ENCODE measurements around the gene PPP1R12B.
"Not testable (repeated sequence)": the region's sequence is repeated elsewhere in the genome, so short reads cannot be mapped to it uniquely, and the experiment has no call there.

The PPP1R12B gene

DNA sequence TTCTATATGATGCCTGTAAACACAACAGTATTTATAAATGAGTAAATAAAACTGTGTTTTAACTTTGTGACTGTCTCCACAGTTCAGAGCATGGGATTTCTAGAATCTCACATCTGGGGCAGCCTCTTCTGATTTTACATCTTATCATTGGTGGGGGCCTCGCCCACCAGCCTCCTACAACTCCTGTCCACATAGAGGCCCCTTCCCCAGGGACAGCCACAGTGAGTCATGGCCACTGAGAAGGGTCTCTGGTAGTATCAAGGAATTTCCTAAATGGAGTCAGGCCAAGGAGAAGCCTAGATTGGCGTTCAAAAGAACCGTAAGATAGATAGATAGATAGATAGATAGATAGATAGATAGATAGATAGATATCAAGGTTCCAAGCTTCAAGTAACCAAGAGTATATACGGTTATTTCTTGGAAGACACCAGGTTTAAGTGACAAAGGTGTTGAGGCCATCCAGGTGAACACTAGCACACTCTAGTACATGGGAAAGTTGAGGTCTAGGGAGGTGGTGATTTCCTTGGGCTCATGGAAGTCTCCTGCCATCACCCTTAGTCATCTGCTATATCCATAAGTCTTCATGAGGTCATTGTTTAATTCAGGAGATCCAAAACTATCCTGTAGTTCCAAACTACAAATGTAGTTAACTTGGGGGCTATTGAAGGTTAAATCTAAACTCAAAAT is 240.1 kb downstream of the PPP1R12B start:
- no peak for DNase-seq

DNA sequence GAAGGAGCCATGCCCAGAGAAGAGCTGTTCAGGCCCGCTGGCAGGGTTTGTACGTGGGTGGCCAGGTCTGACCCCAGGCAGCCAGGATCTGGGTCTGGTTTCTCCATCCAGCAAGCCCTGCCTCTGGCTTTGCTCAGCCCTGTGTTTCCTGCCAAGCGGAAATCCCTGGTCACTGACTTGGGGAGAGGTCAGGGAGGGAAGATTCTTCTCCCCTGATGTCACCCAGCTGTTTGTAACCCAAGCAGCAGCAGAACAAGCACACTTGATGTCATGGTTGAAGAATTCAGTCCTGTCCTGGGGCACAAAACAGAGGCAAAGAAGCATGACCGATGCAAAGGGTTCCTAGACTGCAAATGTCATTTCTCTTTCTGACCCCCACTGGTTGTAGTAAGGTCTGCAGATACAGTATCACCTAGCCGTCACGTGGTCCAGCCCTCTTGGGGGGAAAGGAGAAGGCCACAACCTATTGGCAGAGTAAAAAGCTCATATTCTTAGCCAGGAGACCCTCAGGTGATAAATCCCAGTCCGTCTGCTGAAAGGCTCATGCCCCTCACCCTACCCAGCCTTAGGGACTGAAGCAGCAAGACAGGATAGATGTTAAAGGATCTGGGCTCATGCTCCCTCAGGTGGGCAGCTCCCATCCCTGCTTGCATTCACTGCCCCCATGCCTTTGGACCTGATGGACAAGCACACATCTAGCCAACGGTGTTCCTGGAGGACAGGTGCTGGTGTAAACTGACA is 240.9 kb downstream of the PPP1R12B start:
- no peak for DNase-seq

DNA sequence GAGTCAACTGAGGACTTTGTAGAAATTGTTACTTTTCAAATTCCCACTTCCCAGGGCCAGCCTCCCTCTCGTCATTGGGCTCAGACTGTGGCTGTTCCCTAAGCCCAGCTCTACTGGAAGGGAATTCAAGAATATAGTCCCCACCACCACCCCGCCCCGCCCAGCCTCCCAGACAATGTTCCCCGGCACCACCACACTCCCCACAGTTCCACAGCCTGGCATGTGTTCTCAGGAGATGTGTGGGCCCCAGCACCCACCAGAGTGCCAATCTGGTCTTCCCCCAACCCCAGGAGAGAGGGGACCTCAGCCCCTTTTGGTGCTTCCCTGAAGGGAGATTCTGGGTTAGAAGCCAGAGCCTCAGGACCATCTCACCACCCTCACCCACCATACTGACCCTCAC is 241.6 kb downstream of the PPP1R12B start:
- no peak for DNase-seq

- DNase-seq: no peak
These were observed 242.5 kb downstream of the PPP1R12B start for GRCh38 chr1:202590975-202591411.

- DNase-seq: no peak
These were observed 243.0 kb downstream of the PPP1R12B start for GRCh38 chr1:202591515-202591914.

- no peak for DNase-seq
These were observed 243.6 kb downstream of the PPP1R12B start for GRCh38 chr1:202592146-202592545.

GRCh38 chr1:202593845-202594244 is 245.3 kb downstream of the PPP1R12B start:
- DNase-seq: no peak

DNA sequence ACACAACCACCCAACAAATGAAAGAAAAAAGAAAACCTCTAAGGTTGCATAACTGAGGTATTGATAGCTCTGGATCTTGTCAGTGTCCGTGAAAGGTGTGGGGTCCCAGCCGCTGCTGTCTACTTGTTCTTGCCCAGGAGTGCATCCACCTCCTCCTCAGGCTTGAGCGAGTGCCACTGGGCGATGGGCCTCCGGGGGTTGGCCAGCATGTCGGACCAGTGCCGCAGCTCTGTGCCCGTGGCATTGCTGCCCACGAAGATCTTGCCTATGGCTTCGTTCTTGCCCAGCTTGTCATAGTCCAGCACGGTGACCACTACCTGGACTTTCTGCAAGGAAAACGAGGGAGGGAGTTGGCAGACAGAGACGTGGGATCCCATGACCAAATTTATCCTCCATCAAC is 248.1 kb downstream of the PPP1R12B start:
- no peak for DNase-seq

- DNase-seq: no peak
These were observed 248.7 kb downstream of the PPP1R12B start for GRCh38 chr1:202597090-202597761.

GRCh38 chr1:202599669-202600431 is 251.4 kb downstream of the PPP1R12B start:
- DNase-seq: no peak

DNA sequence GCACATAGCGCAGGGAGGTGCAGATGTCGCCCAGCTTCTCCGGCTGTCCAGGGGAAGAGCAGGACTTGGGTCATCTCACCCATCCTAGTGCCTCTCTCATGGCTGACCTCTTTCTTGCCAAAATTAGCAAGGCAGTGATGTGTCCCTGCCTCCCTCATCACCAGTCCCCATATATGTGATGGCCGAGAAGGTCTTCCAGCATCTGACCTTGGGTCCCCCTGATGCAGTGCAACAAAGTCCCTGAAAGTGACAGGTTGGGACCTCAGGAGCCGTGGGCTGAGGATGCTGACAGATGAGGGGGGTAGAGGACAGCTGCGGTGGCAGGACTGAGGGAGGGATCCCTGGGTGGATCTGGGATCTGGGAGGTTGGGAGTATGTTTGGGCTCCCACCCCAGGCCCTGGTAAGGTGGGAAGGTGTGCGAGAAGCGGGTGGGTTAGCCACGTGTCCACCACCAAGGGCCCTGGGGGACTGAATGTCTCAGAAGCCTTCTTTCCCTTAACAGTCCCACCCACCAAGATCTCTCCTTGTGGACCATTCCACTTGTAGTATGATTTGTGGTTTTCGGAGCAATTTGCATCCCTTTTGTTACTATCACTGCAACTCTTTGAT is 252.0 kb downstream of the PPP1R12B start:
- no peak for DNase-seq

GRCh38 chr1:202603435-202603834 is 254.9 kb downstream of the PPP1R12B start:
- no peak for DNase-seq

GRCh38 chr1:202605515-202605914 is 257.0 kb downstream of the PPP1R12B start:
- DNase-seq: no peak

DNA sequence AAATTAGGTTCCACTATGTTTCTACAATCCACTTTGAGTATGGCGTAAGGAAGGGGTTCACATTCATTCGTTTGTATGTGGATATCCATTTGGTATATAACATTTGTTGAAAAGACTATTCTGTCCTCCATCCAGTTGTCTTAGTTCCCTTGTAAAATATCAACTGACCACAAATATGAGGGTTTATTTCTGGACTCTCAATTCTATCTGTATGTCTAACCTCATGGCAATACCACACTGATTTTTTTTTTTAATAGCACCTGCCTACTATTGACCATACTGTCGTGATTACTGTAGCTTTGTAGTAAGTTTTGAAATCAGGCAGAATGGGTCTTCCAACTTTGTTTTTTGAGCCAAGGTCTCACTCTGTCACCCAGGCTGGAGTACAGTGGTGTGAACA is 263.5 kb downstream of the PPP1R12B start:
- DNase-seq: not testable (repeated sequence)

DNA sequence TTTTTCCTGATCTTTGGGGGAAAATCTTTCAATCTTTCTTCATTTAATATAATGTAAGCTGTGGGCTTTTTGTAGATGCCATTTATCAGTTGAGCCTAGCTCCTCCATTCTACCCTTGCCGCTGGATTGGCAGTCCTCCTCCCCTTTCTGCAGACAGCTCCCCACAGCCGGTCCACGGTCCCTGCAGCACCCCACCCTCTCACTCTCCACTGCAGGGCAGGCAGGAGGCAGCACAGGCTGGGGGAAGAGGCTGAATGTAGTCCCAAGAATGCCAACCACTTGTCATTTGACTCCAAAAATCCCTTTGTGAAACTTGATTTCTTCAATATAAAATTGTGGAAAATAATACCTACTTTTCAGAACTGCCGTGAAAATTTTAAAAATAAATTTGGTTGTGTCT is 265.1 kb downstream of the PPP1R12B start:
- no peak for DNase-seq

DNA sequence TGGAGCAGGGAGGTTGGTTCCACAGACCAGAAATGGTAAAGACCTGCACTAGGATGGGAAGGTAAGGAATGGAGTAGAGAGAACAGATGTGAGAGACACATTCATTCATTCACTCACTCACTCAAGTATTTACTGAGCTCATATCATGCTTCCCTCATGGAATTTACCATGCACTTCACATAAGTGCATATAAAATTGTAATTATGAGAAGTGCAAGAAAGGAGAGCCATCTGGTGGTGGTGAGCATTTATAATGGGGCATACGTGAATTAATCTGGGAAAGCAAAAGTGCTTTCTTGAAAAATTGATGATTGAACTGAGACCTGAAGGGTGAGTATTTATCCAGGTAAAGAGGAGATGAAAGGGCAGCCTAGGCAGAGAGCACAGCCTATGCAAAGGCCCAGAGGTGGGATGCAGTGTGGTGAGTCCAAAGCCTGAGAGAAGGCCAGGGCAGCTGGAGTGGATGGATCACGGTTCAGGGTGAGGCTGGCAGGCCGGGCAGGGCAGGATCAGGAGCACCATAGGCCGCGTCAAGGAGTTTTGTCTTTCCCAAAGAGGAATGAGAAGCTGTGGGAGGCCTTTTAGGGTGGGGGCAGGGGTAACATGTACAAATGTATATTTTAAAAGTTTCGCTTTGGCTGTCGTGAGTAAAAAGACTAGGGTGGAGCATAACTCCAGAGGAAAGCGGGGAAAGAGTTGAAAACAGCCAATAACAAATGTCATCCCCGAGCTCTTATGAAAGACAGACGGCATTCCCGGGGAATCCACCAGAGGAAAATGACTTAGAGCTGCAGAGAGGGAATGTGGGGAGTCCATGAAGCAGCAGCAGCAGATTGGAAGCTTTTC is 266.1 kb downstream of the PPP1R12B start:
- DNase-seq: not testable (repeated sequence)

DNA sequence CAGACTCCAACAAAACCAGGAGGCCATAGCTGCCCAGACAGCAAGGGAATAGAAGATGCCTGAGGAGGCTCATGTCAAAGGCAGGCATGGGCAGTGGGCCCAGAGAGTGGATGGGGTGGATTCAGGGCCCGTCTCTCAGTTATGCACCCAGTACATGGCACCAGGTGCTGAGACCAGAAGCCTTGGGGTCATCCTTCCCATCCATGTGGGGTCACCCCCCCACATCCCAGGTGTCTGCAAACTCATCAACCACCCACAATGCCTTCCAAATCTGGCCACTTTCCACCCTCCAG is 266.7 kb downstream of the PPP1R12B start:
- DNase-seq: not testable (repeated sequence)

GRCh38 chr1:202615501-202616354 is 267.2 kb downstream of the PPP1R12B start:
- no peak for DNase-seq

DNA sequence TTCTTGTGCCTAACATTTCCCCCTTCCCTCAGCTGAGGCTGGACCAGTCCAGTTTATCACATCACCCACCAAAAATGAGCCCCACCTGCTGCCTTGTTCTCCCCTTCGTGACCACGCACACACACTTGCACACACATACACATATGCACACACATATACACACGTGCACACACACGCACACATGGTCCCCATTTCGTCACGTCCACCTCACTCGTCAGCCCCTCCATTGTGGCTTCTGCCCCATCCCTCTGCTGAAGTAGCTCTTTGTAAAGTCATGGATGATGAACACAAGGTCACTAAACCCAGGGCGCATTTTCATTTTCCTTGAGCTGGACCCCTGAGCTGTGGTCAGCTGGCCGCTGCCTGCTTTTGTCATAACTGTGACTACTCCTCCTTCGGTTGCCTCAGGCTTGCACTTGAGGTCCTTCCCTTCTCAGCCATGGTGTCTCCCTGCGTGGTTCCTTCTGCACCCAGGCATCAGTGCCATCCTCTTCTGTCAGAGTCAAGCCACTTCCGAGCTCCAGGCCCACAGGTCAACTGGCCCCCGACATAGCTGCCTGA is 267.9 kb downstream of the PPP1R12B start:
- no peak for DNase-seq

- DNase-seq: not testable (repeated sequence)
These were observed 270.5 kb downstream of the PPP1R12B start for GRCh38 chr1:202619012-202619411.

DNA sequence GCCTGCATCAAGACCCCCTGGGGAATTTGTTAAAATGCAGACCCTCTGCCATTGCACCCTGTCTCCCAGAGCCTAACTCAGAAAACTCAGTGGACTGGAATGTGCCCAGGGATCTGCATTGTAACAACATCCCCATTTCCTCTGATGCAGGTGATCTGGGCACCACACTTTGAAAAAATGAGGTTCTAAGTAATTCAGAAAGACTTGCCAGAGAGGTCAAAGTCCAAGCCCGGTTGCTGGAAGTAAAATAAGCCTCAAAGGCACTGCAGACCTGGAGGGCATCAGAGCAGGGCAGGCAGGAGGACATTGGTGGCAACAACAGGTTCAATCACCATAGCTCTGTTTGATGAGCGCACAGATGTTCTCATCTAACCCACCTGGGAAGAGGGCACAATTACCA is 271.0 kb downstream of the PPP1R12B start:
- DNase-seq: no peak

Data from NCI-H526 treated with DMSO at 0.1 percent for 48 hours (cell line).